ENCODE data around the gene TGDS.
"Not testable (repeated sequence)": the region's sequence is repeated elsewhere in the genome, so short reads cannot be mapped to it uniquely, and the experiment has no call there.

DNA sequence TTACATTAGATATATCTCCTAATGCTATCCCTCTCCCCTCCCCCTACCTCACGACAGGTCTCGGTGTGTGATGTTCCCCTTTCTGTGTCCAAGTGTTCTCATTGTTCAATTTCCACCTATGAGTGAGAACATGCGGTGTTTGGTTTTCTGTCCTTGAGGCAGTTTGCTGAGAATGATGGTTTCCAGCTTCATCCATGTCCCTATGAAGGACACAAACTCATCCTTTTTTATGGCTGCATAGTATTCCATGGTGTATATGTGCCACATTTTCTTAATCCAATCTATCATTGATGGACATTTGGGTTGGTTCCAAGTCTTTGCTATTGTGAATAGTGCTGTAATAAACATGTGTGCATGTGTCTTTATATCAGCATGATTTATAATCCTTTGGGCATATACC is 41.7 kb upstream of the TGDS start:
- TF ChIP-seq, protein P1, sequence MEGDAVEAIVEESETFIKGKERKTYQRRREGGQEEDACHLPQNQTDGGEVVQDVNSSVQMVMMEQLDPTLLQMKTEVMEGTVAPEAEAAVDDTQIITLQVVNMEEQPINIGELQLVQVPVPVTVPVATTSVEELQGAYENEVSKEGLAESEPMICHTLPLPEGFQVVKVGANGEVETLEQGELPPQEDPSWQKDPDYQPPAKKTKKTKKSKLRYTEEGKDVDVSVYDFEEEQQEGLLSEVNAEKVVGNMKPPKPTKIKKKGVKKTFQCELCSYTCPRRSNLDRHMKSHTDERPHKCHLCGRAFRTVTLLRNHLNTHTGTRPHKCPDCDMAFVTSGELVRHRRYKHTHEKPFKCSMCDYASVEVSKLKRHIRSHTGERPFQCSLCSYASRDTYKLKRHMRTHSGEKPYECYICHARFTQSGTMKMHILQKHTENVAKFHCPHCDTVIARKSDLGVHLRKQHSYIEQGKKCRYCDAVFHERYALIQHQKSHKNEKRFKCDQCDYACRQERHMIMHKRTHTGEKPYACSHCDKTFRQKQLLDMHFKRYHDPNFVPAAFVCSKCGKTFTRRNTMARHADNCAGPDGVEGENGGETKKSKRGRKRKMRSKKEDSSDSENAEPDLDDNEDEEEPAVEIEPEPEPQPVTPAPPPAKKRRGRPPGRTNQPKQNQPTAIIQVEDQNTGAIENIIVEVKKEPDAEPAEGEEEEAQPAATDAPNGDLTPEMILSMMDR (IDR thresholded peaks at IDR 0.05; ENCODE audit: control extremely low read depth in 1 of 3, insufficient read depth in 1 of 3, low read depth in 1 of 3, low read length in 3 of 3) = not testable (repeated sequence)
- TF ChIP-seq POLR2A (IDR thresholded peaks at IDR 0.05; ENCODE audit: control extremely low read depth in 1 of 2, low read depth in 2 of 2, low read length in 2 of 2); CEBPB (IDR thresholded peaks at IDR 0.05; ENCODE audit: low read depth, low read length); EP300 (IDR thresholded peaks at IDR 0.05; ENCODE audit: borderline replicate concordance in 1 of 2, low read depth in 2 of 2, low read length in 2 of 2); EZH2 (IDR thresholded peaks at IDR 0.05; ENCODE audit: low read depth, low read length, severe bottlenecking): not testable (repeated sequence)
- TF ChIP-seq, protein P2, sequence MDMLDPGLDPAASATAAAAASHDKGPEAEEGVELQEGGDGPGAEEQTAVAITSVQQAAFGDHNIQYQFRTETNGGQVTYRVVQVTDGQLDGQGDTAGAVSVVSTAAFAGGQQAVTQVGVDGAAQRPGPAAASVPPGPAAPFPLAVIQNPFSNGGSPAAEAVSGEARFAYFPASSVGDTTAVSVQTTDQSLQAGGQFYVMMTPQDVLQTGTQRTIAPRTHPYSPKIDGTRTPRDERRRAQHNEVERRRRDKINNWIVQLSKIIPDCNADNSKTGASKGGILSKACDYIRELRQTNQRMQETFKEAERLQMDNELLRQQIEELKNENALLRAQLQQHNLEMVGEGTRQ (IDR thresholded peaks at IDR 0.05; ENCODE audit: low read length) = not testable (repeated sequence)
- TF ChIP-seq, protein P3, sequence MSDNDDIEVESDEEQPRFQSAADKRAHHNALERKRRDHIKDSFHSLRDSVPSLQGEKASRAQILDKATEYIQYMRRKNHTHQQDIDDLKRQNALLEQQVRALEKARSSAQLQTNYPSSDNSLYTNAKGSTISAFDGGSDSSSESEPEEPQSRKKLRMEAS (IDR thresholded peaks at IDR 0.05) = not testable (repeated sequence)

All from H1 (cell line).